Spleen (tissue), 11 donors: Measurements from ENCODE around the gene COL25A1. TPM values are rescaled to one million over a fixed set of nuclear protein-coding genes. Genes with fewer than 3 reads are reported as not detected.

Experiments used
- DNase-seq: peaks from one replicate; pipeline ENCODE4 v3.0.0-alpha.2; 2020
- H3K27ac ChIP-seq, 8 donors: fragments of 200-600 bp; sonication (generic) in 7 of 8; 1 replicate in 4 of 8; 2 replicates in 4 of 8; pipeline versions ENCODE4 v1.5.0 to v1.8.0; 2016 to 2021; ENCODE audit warnings: inconsistent platforms in 4 of 8, mild to moderate bottlenecking in 4 of 8, moderate library complexity in 1 of 8
- H3K27me3 ChIP-seq, 7 donors: fragments of 200-600 bp; sonication (generic) in 6 of 7; replicated peaks in 1 of 7; 1 replicate in 4 of 7; 2 replicates in 3 of 7; pipeline versions ENCODE4 v1.5.0 to v1.8.0; 2016 to 2021; ENCODE audit warnings: inconsistent platforms in 3 of 7, mild to moderate bottlenecking in 1 of 7
- H3K36me3 ChIP-seq, 6 donors: fragments of 200-600 bp; sonication (generic) in 5 of 6; 1 replicate in 4 of 6; 2 replicates in 2 of 6; pipeline versions ENCODE4 v1.5.0 to v1.8.0; 2016 to 2021; ENCODE audit warnings: inconsistent platforms in 2 of 6
- H3K4me1 ChIP-seq, 6 donors: fragments of 200-600 bp; sonication (generic) in 5 of 6; 1 replicate in 3 of 6; 2 replicates in 3 of 6; pipeline versions ENCODE4 v1.5.0 to v1.8.0; 2016 to 2021; ENCODE audit warnings: inconsistent platforms in 3 of 6
- H3K4me3 ChIP-seq, 8 donors: fragments of 200-600 bp; sonication (generic) in 7 of 8; 1 replicate in 4 of 8; 2 replicates in 4 of 8; pipeline versions ENCODE4 v1.5.0 to v1.8.0; 2016 to 2021; ENCODE audit warnings: inconsistent platforms in 4 of 8, mild to moderate bottlenecking in 4 of 8, moderate library complexity in 2 of 8
- H3K9me3 ChIP-seq, 8 donors: fragments of 200-600 bp; sonication (generic) in 7 of 8; 1 replicate in 4 of 8; 2 replicates in 4 of 8; pipeline versions ENCODE4 v1.5.0 to v1.8.0; 2016 to 2021; ENCODE audit warnings: inconsistent platforms in 4 of 8
- POLR2A ChIP-seq, 3 donors: fragments of 450-650 bp; IDR thresholded peaks; one replicate each; pipeline ENCODE4 v1.5.1; 2017; ENCODE audit warnings: antibody characterized with exemption in 3 of 3, mild to moderate bottlenecking in 1 of 3
- POLR2AphosphoS5 ChIP-seq, 3 donors: sonication (generic); formaldehyde crosslinking; IDR thresholded peaks; one replicate each; pipeline ENCODE4 v1.5.1; 2017; ENCODE audit warnings: antibody characterized with exemption in 3 of 3
- WGBS, 5 donors: extraction: QIAGEN DNeasy Blood & Tissue Kit in 3 of 5; methylation state at CpG; one replicate each; pipeline versions ENCODE4 v1.1.5 to v1.1.7; 2013 to 2018; 5-methylcytosine and 5-hydroxymethylcytosine counted together
- intact Hi-C: fragments of 100-400 bp; cut with DNase I; formaldehyde crosslinking; loops from one replicate; pipeline ENCODE4 v1.15.0; 2023; ENCODE audit warnings: low total_unique reads
- polyA plus RNA-seq, 3 donors: library from polyadenylated mRNA; stranded (reverse); fragments of 200-250 nt; gene quantifications; one replicate each; pipeline ENCODE4 v1.2.1, GENCODE V29; 2013
- total RNA-seq, 7 donors: library from RNA; depleted of rRNA in 3 of 7; stranded (reverse); fragments of >200 nt in 3 of 7; fragmentation: NEBNext Ultra II Directional in 4 of 7; extraction: Animal tissue kit (Norgen Biotek cat#: 25700) in 4 of 7; gene quantifications; one replicate each; pipeline versions ENCODE4 v1.1.0 to v1.2.1, GENCODE V29; 2016 to 2021
- TF ChIP-seq, protein P1 (sequence below), 11 experiments: fragments of 200-600 bp in 7 of 11; fragments of 450-650 bp in 4 of 11; sonication (generic) in 4 of 11; IDR thresholded peaks in 8 of 11; conservative IDR thresholded peaks in 3 of 11; 1 replicate in 7 of 11; 2 replicates in 4 of 11; pipeline versions ENCODE4 v1.4.0 to v1.8.0; 2016 to 2021; ENCODE audit warnings: antibody characterized with exemption in 11 of 11, inconsistent platforms in 4 of 11, mild to moderate bottlenecking in 1 of 11
- donor health status: healthy with polysubstance abuse.
- donor health status: DM: no; HTN: no; CAD: no; lungs with moderate emphysema.
- donor health status: DM: no; HTN: no; CAD: no.
- donor health status: Bipolar disorder and iron deficiency.
- donor health status: healthy.
- donor health status: DM: no; HTN: no; CAD: no.
- donor health status: DM: yes; HTN: yes; CAD: no.

The COL25A1 gene
- total and polyA plus RNA-seq, 10 donors = 0.06 to 1.9 (median 0.57) TPM; not detected in 1

- H3K9me3 ChIP-seq = peaks cover 0 to 11% (median 0%) of the 10 kb centered on the region in 8 donors
- TF ChIP-seq POLR2AphosphoS5 (IDR thresholded peaks at IDR 0.05) (no peak), POLR2A (IDR thresholded peaks at IDR 0.05) (no peak)
- TF ChIP-seq, protein P1, sequence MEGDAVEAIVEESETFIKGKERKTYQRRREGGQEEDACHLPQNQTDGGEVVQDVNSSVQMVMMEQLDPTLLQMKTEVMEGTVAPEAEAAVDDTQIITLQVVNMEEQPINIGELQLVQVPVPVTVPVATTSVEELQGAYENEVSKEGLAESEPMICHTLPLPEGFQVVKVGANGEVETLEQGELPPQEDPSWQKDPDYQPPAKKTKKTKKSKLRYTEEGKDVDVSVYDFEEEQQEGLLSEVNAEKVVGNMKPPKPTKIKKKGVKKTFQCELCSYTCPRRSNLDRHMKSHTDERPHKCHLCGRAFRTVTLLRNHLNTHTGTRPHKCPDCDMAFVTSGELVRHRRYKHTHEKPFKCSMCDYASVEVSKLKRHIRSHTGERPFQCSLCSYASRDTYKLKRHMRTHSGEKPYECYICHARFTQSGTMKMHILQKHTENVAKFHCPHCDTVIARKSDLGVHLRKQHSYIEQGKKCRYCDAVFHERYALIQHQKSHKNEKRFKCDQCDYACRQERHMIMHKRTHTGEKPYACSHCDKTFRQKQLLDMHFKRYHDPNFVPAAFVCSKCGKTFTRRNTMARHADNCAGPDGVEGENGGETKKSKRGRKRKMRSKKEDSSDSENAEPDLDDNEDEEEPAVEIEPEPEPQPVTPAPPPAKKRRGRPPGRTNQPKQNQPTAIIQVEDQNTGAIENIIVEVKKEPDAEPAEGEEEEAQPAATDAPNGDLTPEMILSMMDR (IDR thresholded peaks at IDR 0.05 in 8 of 11, conservative IDR thresholded peaks at IDR 0.05 in 3 of 11) = no peak
- no peaks in the 10 kb centered on the region for H3K4me1 ChIP-seq
- H3K36me3 ChIP-seq = no peaks in the 10 kb centered on the region
- no peaks in the 10 kb centered on the region for H3K27me3 ChIP-seq
- intact Hi-C loops = no loop called here
- DNase-seq = no peak
- no peak overlapping the region for H3K4me3 ChIP-seq
- H3K27ac ChIP-seq = no peak overlapping the region
- WGBS, 5 donors = 87 to 98% (median 96%) methylated on average over 1 of the region's 1 CpG
Measured at GRCh38 chr4:109235683-109236082, 66.8 kb downstream of the COL25A1 start.

DNA sequence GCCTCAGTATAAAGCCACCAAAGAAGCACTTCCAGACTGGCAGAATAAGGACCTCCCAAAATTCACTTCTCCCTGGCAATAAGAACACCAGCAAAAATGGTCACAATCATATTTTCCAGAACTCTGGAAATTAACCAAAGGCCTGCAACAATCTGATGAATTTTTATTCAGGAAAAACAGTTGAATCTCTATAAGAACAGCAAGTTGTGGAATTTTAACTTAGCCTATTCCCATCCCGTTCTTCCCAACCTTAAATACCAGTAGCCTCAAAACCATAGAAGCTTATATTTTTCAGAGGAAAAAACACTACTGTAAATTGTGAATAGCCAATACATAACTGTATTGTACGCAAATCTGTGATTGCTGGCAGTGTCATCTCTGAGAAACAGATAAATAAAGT is 67.9 kb downstream of the COL25A1 start:
- WGBS, 5 donors = 84 to 93% (median 91%) methylated on average over 2 of the region's 2 CpGs
- Histone ChIP-seq H3K36me3 (no peaks in the 10 kb centered on the region), H3K4me1 (no peaks in the 10 kb centered on the region), H3K4me3 (no peak overlapping the region), H3K27me3 (no peaks in the 10 kb centered on the region), H3K9me3 (peaks cover 0 to 11% (median 0%) of the 10 kb centered on the region in 8 donors), H3K27ac (no peak overlapping the region)
- no peak for DNase-seq
- intact Hi-C loops = no loop called here
- no peak for TF ChIP-seq POLR2AphosphoS5 (IDR thresholded peaks at IDR 0.05)
- TF ChIP-seq, protein P1 (IDR thresholded peaks at IDR 0.05 in 8 of 11, conservative IDR thresholded peaks at IDR 0.05 in 3 of 11) = no peak
- TF ChIP-seq POLR2A (IDR thresholded peaks at IDR 0.05) = no peak

DNA sequence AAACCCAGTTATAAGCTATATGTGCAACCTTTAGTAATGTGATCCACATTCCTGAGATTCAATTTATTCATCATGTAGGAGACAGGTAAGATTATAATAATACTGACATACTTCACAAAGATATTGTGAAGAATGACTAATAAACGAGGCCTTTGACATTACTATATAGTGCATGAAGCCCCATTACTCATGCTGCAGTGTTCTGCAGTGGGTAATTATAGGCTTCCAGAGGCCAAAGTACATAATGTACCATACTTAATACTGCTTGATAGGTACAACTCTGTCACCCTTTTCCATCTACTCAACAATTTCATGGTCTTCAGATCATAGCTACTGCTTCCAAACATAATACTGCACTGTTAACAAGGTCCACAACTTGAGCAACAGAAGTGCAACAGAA is 68.9 kb downstream of the COL25A1 start:
- no peaks in the 10 kb centered on the region for H3K4me1 ChIP-seq
- no peaks in the 10 kb centered on the region for H3K36me3 ChIP-seq
- H3K9me3 ChIP-seq = peaks cover 0 to 11% (median 0%) of the 10 kb centered on the region in 8 donors
- WGBS, 5 donors = 71 to 88% (median 77%) methylated on average over 1 of the region's 1 CpG
- no peak overlapping the region for H3K27ac ChIP-seq
- no peak overlapping the region for H3K4me3 ChIP-seq
- H3K27me3 ChIP-seq = no peaks in the 10 kb centered on the region
- DNase-seq = no peak
- intact Hi-C loops = no loop called here
- no peak for TF ChIP-seq POLR2AphosphoS5 (IDR thresholded peaks at IDR 0.05)
- TF ChIP-seq, protein P1 (IDR thresholded peaks at IDR 0.05 in 8 of 11, conservative IDR thresholded peaks at IDR 0.05 in 3 of 11) = no peak
- TF ChIP-seq POLR2A (IDR thresholded peaks at IDR 0.05) = no peak

GRCh38 chr4:109232681-109233080 is 69.8 kb downstream of the COL25A1 start:
- Histone ChIP-seq H3K9me3 (peaks cover 0 to 11% (median 0%) of the 10 kb centered on the region in 8 donors), H3K4me1 (no peaks in the 10 kb centered on the region), H3K27ac (no peak overlapping the region), H3K27me3 (no peaks in the 10 kb centered on the region), H3K4me3 (no peak overlapping the region), H3K36me3 (no peaks in the 10 kb centered on the region)
- intact Hi-C loops = no loop called here
- WGBS, 5 donors = 84 to 94% (median 86%) methylated on average over 1 of the region's 1 CpG
- TF ChIP-seq, protein P1 (IDR thresholded peaks at IDR 0.05 in 8 of 11, conservative IDR thresholded peaks at IDR 0.05 in 3 of 11) = no peak
- TF ChIP-seq POLR2AphosphoS5 (IDR thresholded peaks at IDR 0.05) (no peak), POLR2A (IDR thresholded peaks at IDR 0.05) (no peak)
- no peak for DNase-seq
